ENCODE measurements around the gene LYPD1. TPM values are rescaled to one million over a fixed set of nuclear protein-coding genes. Genes with fewer than 3 reads are reported as not detected.

LYPD1 gene
- total RNA-seq, 3 donors from 2014 or later: 0.48 to 1.9 TPM; not detected in 1

DNA sequence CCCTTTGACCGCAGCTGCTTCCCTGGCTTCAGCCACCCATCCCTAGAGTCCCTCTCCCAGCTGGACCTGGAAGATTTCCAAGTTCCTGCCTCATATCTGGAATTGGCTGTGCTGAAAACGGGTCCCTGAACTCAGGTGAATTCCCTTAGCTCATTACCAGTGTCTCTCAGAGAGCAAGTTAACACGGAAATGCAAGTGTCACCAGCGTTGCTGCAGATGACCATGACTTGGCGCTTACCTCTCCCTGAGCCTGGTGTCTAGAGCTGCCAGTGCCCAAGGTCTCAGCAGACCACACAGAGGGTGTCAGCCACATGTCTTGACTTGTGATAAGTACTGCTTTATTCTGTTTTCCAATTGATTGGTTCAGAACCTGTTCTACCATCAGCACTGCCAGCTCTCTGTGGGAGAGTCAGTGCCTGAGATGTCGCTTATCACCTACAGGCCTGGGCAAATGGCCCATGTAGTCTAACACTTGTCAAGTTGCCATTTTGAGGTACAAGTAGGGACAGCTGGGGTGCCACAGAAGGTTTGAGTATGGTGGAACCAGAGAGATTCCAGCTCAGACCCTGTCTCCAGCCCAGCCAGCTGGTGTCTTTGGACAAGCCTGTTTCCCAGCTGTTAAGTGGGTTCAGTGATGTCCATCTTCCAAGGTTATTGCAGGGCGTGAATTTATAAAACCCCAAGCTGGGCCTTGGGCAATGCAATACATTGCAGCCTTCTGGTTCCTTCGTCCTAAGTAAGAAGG, 48.7 kb downstream of the LYPD1 start:
- TF ChIP-seq, protein P1, sequence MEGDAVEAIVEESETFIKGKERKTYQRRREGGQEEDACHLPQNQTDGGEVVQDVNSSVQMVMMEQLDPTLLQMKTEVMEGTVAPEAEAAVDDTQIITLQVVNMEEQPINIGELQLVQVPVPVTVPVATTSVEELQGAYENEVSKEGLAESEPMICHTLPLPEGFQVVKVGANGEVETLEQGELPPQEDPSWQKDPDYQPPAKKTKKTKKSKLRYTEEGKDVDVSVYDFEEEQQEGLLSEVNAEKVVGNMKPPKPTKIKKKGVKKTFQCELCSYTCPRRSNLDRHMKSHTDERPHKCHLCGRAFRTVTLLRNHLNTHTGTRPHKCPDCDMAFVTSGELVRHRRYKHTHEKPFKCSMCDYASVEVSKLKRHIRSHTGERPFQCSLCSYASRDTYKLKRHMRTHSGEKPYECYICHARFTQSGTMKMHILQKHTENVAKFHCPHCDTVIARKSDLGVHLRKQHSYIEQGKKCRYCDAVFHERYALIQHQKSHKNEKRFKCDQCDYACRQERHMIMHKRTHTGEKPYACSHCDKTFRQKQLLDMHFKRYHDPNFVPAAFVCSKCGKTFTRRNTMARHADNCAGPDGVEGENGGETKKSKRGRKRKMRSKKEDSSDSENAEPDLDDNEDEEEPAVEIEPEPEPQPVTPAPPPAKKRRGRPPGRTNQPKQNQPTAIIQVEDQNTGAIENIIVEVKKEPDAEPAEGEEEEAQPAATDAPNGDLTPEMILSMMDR (IDR thresholded peaks at IDR 0.05): no peak
- TF ChIP-seq POLR2AphosphoS5 (IDR thresholded peaks at IDR 0.05): no peak
- TF ChIP-seq POLR2A (IDR thresholded peaks at IDR 0.05): no peak
- H3K27ac ChIP-seq: no peak overlapping the region
- H3K9me3 ChIP-seq: no peaks in the 10 kb centered on the region
- intact Hi-C loops (cut with DNase I; ENCODE audit: low total_unique reads): no loop called here
- H3K27me3 ChIP-seq: no peaks in the 10 kb centered on the region
- H3K36me3 ChIP-seq: no peaks in the 10 kb centered on the region
- no peak overlapping the region for H3K4me3 ChIP-seq
- DNase-seq (ENCODE audit: low spot score in 2 of 2): no peak
- no peaks in the 10 kb centered on the region for H3K4me1 ChIP-seq

DNA sequence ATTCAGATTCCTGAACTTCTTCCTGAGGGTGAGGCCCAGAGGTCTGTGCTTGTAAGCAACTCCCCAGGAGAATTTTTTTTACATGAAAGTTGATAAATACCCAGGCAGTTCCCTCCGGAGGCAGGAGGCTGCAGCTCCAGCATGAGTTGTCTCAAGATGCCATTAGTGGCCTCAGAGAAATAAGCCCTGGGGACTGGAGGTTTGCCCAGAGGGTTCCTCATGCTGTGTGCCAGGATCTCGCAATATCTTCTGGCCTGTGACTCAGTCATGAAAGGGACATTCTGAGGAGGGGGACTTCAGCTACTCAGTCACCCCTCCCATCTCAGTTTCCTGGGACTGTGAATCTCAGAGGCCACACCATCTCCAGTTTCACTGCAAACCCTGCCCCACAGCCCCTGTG, 49.9 kb downstream of the LYPD1 start:
- H3K4me3 ChIP-seq: no peak overlapping the region
- TF ChIP-seq POLR2A (IDR thresholded peaks at IDR 0.05) (no peak), POLR2AphosphoS5 (IDR thresholded peaks at IDR 0.05) (no peak)
- TF ChIP-seq, protein P1 (IDR thresholded peaks at IDR 0.05): no peak
- no peaks in the 10 kb centered on the region for H3K36me3 ChIP-seq
- no peaks in the 10 kb centered on the region for H3K27me3 ChIP-seq
- H3K4me1 ChIP-seq: no peaks in the 10 kb centered on the region
- no peak overlapping the region for H3K27ac ChIP-seq
- no peak for DNase-seq (ENCODE audit: low spot score in 2 of 2)
- intact Hi-C loops (cut with DNase I; ENCODE audit: low total_unique reads): no loop called here
- no peaks in the 10 kb centered on the region for H3K9me3 ChIP-seq

DNA sequence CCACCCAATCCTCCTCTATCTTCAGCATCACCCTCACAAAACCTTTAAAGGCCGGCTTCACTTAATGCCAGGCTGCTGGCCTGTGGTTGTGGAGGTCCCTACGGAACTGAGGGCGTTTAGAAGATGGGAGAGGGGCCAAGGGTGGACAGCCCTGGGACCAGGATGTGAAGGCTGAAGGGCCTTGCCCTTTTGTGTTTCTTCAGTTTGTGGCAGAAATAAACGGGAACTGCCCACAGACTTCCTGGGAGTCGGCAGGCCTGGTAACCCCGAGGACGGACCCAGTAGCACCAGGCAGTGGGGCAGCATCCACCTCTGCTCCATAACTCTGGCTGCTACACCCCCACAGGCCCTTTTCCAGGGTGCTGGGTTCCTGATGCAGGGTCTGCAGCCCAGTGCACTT, 51.3 kb downstream of the LYPD1 start:
- Histone ChIP-seq H3K27ac (no peak overlapping the region), H3K36me3 (no peaks in the 10 kb centered on the region), H3K4me3 (no peak overlapping the region), H3K9me3 (no peaks in the 10 kb centered on the region), H3K4me1 (no peaks in the 10 kb centered on the region), H3K27me3 (no peaks in the 10 kb centered on the region)
- intact Hi-C loops (cut with DNase I; ENCODE audit: low total_unique reads): no loop called here
- no peak for TF ChIP-seq POLR2A (IDR thresholded peaks at IDR 0.05)
- TF ChIP-seq, protein P1 (IDR thresholded peaks at IDR 0.05): no peak
- TF ChIP-seq POLR2AphosphoS5 (IDR thresholded peaks at IDR 0.05): no peak
- no peak for DNase-seq (ENCODE audit: low spot score in 2 of 2)

DNA sequence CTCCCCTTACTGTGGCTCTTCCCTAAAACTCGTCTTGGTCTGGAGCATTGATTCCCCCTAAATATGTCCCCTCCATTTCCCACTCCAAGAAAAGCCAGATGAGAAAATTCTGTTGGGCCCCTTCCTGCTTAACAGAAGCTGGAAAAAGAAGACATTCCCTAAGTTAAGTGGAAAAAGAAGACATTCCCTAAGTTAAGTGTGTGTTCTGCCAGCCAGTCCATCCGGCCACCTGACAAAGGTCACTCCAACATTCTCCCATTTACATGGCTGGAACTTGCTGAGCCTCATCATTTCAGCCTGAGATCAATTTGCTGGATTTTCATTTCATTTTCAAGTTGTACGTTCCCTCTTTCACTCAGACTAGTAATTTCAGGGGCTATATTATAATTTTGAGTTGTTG, 52.0 kb downstream of the LYPD1 start:
- H3K27ac ChIP-seq: no peak overlapping the region

More for the DNA sequence above, 52.0 kb downstream of the LYPD1 start:
- Histone ChIP-seq H3K4me3 (no peak overlapping the region), H3K27me3 (no peaks in the 10 kb centered on the region), H3K9me3 (no peaks in the 10 kb centered on the region), H3K36me3 (no peaks in the 10 kb centered on the region), H3K4me1 (no peaks in the 10 kb centered on the region)
- no peak for DNase-seq (ENCODE audit: low spot score in 2 of 2)
- intact Hi-C loops (cut with DNase I; ENCODE audit: low total_unique reads): no loop called here
- TF ChIP-seq, protein P1 (IDR thresholded peaks at IDR 0.05): no peak
- TF ChIP-seq POLR2AphosphoS5 (IDR thresholded peaks at IDR 0.05): no peak
- no peak for TF ChIP-seq POLR2A (IDR thresholded peaks at IDR 0.05)
